Prostate gland (tissue), 2 donors: ENCODE data around the gene MITF.

Source experiments
- CTCF ChIP-seq, 4 experiments: fragments of 200-600 bp in 2 of 4; fragments of 450-650 bp in 2 of 4; sonication (generic) in 2 of 4; IDR thresholded peaks; 1 replicate in 3 of 4; 2 replicates in 1 of 4; pipeline ENCODE4 v1.5.1; 2016 to 2019; ENCODE audit warnings: antibody characterized with exemption in 4 of 4, mild to moderate bottlenecking in 2 of 4, moderate library complexity in 2 of 4
- POLR2A ChIP-seq: fragments of 450-650 bp; IDR thresholded peaks from one replicate; pipeline ENCODE4 v1.6.1; 2016; ENCODE audit warnings: antibody characterized with exemption, mild to moderate bottlenecking
- POLR2AphosphoS5 ChIP-seq: sonication (generic); formaldehyde crosslinking; IDR thresholded peaks from one replicate; pipeline ENCODE4 v1.6.1; 2017; ENCODE audit warnings: antibody characterized with exemption

- TF ChIP-seq POLR2A (no peak), CTCF (IDR thresholded peaks at IDR 0.05) (no peak), POLR2AphosphoS5 (no peak)
Observed at GRCh38 chr3:69842789-69843188, 103.5 kb downstream of the MITF start.
